ENCODE data around the gene FPGS.
"Not testable (repeated sequence)": the region's sequence is repeated elsewhere in the genome, so short reads cannot be mapped to it uniquely, and the experiment has no call there.

The FPGS gene

GRCh38 chr9:127838375-127839078, 35.8 kb downstream of the FPGS start:
- peak; percentile 74 for DNase-seq (ENCODE audit: low read depth, low spot score)

- no peak for DNase-seq (ENCODE audit: low read depth, low spot score)
Observed at GRCh38 chr9:127841087-127841835, 38.6 kb downstream of the FPGS start.

- no peak for DNase-seq (ENCODE audit: low read depth, low spot score)
Observed at GRCh38 chr9:127844821-127845359, 42.2 kb downstream of the FPGS start.

- not testable (repeated sequence) for DNase-seq (ENCODE audit: low read depth, low spot score)
Observed at GRCh38 chr9:127845619-127846018, 42.9 kb downstream of the FPGS start.

- DNase-seq (ENCODE audit: low read depth, low spot score) = no peak
Observed at GRCh38 chr9:127846443-127847177, 43.9 kb downstream of the FPGS start.

- DNase-seq (ENCODE audit: low read depth, low spot score) = no peak
Observed at GRCh38 chr9:127847178-127847510, 44.5 kb downstream of the FPGS start.

GRCh38 chr9:127847833-127848755, 45.4 kb downstream of the FPGS start:
- no peak for DNase-seq (ENCODE audit: low read depth, low spot score)

- DNase-seq (ENCODE audit: low read depth, low spot score) = no peak
Observed at GRCh38 chr9:127848756-127849504, 46.2 kb downstream of the FPGS start.

- no peak for DNase-seq (ENCODE audit: low read depth, low spot score)
Observed at GRCh38 chr9:127850286-127850830, 47.7 kb downstream of the FPGS start.

- DNase-seq (ENCODE audit: low read depth, low spot score) = no peak
Observed at GRCh38 chr9:127852829-127853228, 50.1 kb downstream of the FPGS start.

GRCh38 chr9:127853312-127854183, 50.9 kb downstream of the FPGS start:
- DNase-seq (ENCODE audit: low read depth, low spot score) = no peak

GRCh38 chr9:127854184-127854806, 51.6 kb downstream of the FPGS start, which contains the start of gene ENG:
ENG (minus strand) TSS chr9:127854658; CDS start chr9:127854355, 303 bp downstream.
- no peak for DNase-seq (ENCODE audit: low read depth, low spot score)

- no peak for DNase-seq (ENCODE audit: low read depth, low spot score)
Observed at GRCh38 chr9:127854960-127855359, 52.3 kb downstream of the FPGS start.

- no peak for DNase-seq (ENCODE audit: low read depth, low spot score)
Observed at GRCh38 chr9:127855522-127855921, 52.8 kb downstream of the FPGS start.

GRCh38 chr9:127856094-127856728, 53.5 kb downstream of the FPGS start:
- no peak for DNase-seq (ENCODE audit: low read depth, low spot score)

- no peak for DNase-seq (ENCODE audit: low read depth, low spot score)
Observed at GRCh38 chr9:127856729-127857116, 54.0 kb downstream of the FPGS start.

GRCh38 chr9:127857278-127857677, 54.6 kb downstream of the FPGS start:
- DNase-seq (ENCODE audit: low read depth, low spot score) = no peak

- DNase-seq (ENCODE audit: low read depth, low spot score) = no peak
Observed at GRCh38 chr9:127858041-127858512, 55.4 kb downstream of the FPGS start.
